K562 treated with DMSO at 1 percent for 48 hours (cell line): Measurements from ENCODE around the gene DCN. TPM values are rescaled to one million over a fixed set of nuclear protein-coding genes. Genes with fewer than 3 reads are reported as not detected.

Experiments used
- total RNA-seq: library from RNA; unstranded; fragments of 300-600 nt; gene quantifications from 2 replicates; pipeline ENCODE4 v1.2.3, GENCODE V29; 2022; ENCODE audit warnings: low replicate concordance; ENCODE audit errors: extremely low read depth

The DCN gene
- not detected in 2 replicates for total RNA-seq

GRCh38 chr12:91182636-91183455 is at the start of gene DCN:
Gene DCN, minus strand, starts transcription at chr12:91182817. Its CDS starts 4,265 bp downstream, at chr12:91178552.

GRCh38 chr12:91111366-91112325 is 71.0 kb downstream of the DCN start, which contains the start of gene LUM:
Gene LUM, minus strand, starts transcription at chr12:91111494. Its CDS starts 2,515 bp downstream, at chr12:91108979.

Other genes starting within 250 kb of the DCN start
- gene CCER1, start 227.6 kb downstream of the DCN start, total RNA-seq: not detected in 2 replicates
- not detected in 2 replicates for gene EPYC, start 177.8 kb downstream of the DCN start, total RNA-seq
- gene KERA, start 124.8 kb downstream of the DCN start, total RNA-seq: not detected in 2 replicates
- not detected in 2 replicates for gene LUM, start 71.3 kb downstream of the DCN start, total RNA-seq